ENCODE results near the gene RASSF4.

RASSF4 gene

GRCh38 chr10:44928462-44928861 lies 31.1 kb upstream of the RASSF4 start:
- DNase-seq (ENCODE audit: low read depth, low spot score), result no peak

- no peak for DNase-seq (ENCODE audit: low read depth, low spot score)
Measured at GRCh38 chr10:44929356-44930255, 30.0 kb upstream of the RASSF4 start.

GRCh38 chr10:44930904-44931620 lies 28.5 kb upstream of the RASSF4 start:
- no peak for DNase-seq (ENCODE audit: low read depth, low spot score)

GRCh38 chr10:44931621-44932516 lies 27.7 kb upstream of the RASSF4 start:
- no peak for DNase-seq (ENCODE audit: low read depth, low spot score)

GRCh38 chr10:44932517-44933450 lies 26.8 kb upstream of the RASSF4 start:
- DNase-seq (ENCODE audit: low read depth, low spot score), result peak; percentile 59

- DNase-seq (ENCODE audit: low read depth, low spot score), result no peak
Measured at GRCh38 chr10:44933451-44934321, 25.9 kb upstream of the RASSF4 start.

- DNase-seq (ENCODE audit: low read depth, low spot score), result no peak
Measured at GRCh38 chr10:44934416-44935200, 25.0 kb upstream of the RASSF4 start.

- peak; percentile 29 for DNase-seq (ENCODE audit: low read depth, low spot score)
Measured at GRCh38 chr10:44935201-44935965, 24.2 kb upstream of the RASSF4 start.

- no peak for DNase-seq (ENCODE audit: low read depth, low spot score)
Measured at GRCh38 chr10:44935966-44936295, 23.7 kb upstream of the RASSF4 start.

GRCh38 chr10:44936314-44936975 lies 23.2 kb upstream of the RASSF4 start:
- DNase-seq (ENCODE audit: low read depth, low spot score), result no peak

GRCh38 chr10:44937196-44938005 lies 22.2 kb upstream of the RASSF4 start:
- no peak for DNase-seq (ENCODE audit: low read depth, low spot score)

- no peak for DNase-seq (ENCODE audit: low read depth, low spot score)
Measured at GRCh38 chr10:44938956-44939355, 20.6 kb upstream of the RASSF4 start.

- no peak for DNase-seq (ENCODE audit: low read depth, low spot score)
Measured at GRCh38 chr10:44939691-44940401, 19.8 kb upstream of the RASSF4 start.

GRCh38 chr10:44944354-44944753 lies 15.2 kb upstream of the RASSF4 start:
- DNase-seq (ENCODE audit: low read depth, low spot score), result no peak

GRCh38 chr10:44946205-44946604 lies 13.4 kb upstream of the RASSF4 start:
- DNase-seq (ENCODE audit: low read depth, low spot score), result no peak

Measured in smooth muscle cell of the brain vasculature (primary cell).